ENCODE data around the gene CKAP2L.

DNA sequence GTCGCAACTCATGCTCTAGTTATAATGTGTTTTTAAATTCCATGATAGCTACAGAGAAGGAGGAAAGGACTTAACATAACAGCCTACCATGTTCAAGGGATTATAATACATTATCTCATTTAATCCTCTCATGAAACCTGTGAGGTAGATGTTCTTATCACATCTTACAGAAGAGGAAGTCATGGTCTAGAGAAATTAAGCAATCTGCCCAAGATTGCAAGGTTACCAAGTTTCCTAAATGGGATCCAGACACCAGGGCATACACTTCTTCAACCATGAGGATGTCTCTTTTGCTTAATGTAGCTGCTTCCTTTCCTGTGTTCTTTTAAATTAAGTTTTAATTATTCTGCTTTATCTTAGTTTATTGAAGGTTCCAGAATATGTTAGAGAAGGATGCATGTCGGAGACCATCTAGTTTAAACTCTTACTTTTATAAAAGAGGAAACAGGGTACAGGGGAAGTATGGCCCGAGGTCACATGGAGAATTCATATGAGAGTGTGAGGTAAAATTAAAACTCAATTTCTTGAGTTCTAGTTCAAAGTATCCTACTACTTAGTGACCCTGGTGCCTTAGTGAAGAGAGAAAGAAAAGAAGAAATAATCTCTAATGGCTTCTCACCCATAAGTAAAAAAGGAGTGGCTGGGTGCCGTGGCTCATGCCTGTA, 23.5 kb upstream of the CKAP2L start:
- TF ChIP-seq, protein P1, sequence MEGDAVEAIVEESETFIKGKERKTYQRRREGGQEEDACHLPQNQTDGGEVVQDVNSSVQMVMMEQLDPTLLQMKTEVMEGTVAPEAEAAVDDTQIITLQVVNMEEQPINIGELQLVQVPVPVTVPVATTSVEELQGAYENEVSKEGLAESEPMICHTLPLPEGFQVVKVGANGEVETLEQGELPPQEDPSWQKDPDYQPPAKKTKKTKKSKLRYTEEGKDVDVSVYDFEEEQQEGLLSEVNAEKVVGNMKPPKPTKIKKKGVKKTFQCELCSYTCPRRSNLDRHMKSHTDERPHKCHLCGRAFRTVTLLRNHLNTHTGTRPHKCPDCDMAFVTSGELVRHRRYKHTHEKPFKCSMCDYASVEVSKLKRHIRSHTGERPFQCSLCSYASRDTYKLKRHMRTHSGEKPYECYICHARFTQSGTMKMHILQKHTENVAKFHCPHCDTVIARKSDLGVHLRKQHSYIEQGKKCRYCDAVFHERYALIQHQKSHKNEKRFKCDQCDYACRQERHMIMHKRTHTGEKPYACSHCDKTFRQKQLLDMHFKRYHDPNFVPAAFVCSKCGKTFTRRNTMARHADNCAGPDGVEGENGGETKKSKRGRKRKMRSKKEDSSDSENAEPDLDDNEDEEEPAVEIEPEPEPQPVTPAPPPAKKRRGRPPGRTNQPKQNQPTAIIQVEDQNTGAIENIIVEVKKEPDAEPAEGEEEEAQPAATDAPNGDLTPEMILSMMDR (conservative IDR thresholded peaks at IDR 0.05; ENCODE audit: low read depth, low read length): no peak
- no peak for TF ChIP-seq EZH2 (IDR thresholded peaks at IDR 0.05; ENCODE audit: low read length, unreplicated experiment)

All from PC-3 (cell line).